ENCODE results near the gene CDKN2A. TPM values are rescaled to one million over a fixed set of nuclear protein-coding genes. Genes with fewer than 3 reads are reported as not detected.

CDKN2A gene
- polyA plus RNA-seq, 1 of the 3 experiments (the other 2 are of a cell fraction), result 41.4 TPM

- CTCF ChIA-PET, result interaction anchor here (1.6 to 5.9 kb wide), 2 partner anchors 12 to 43 kb away, joined by 3 to 60 read pairs; partner anchors contain the start of gene CDKN2B
- Histone ChIP-seq H4K20me1 (ENCODE audit: insufficient read depth) (no peaks in the 10 kb centered on the region), H3K27me3 (ENCODE audit: insufficient read depth) (no peaks in the 10 kb centered on the region), H3K27ac (ENCODE audit: low read depth in 2 of 2, low read length in 1 of 2) (no peak overlapping the region), H3K79me2 (ENCODE audit: insufficient read depth) (no peaks in the 10 kb centered on the region; the same call in 1 of the 2 replicates), H3F3A (replicated peaks; ENCODE audit: insufficient read depth) (peaks cover 11% of the 10 kb centered on the region), H3K4me2 (no peak overlapping the region), H3K36me3 (replicated peaks in 1 of 2; ENCODE audit: control insufficient read depth in 1 of 2, insufficient read depth in 2 of 2, low read length in 1 of 2) (no peaks in the 10 kb centered on the region), H3K9ac (no peak overlapping the region), H3K9me3 (no peaks in the 10 kb centered on the region), H3K4me3 (ENCODE audit: low read depth in 2 of 2, low read length in 1 of 2) (no peak overlapping the region), H2AFZ (ENCODE audit: low read depth) (no peak overlapping the region), H3K4me1 (ENCODE audit: control insufficient read depth in 1 of 2, insufficient read depth in 2 of 2, low read depth in 1 of 2, low read length in 1 of 2) (peaks cover 0 to 6% of the 10 kb centered on the region in 2 experiments; a peak in 2 of 4 replicates), H3K9me2 (no peaks in the 10 kb centered on the region)
- TF ChIP-seq RXRA (IDR thresholded peaks at IDR 0.05; ENCODE audit: borderline replicate concordance, low read depth) (no peak), FOSL2 (IDR thresholded peaks at IDR 0.05; ENCODE audit: borderline replicate concordance, low read depth) (no peak), EP300 (IDR thresholded peaks at IDR 0.05; ENCODE audit: borderline replicate concordance in 1 of 2, low read depth in 1 of 2, low read length in 1 of 2) (no peak), FOXM1 (IDR thresholded peaks at IDR 0.05; ENCODE audit: low read depth) (no peak), USF1 (IDR thresholded peaks at IDR 0.05; ENCODE audit: borderline replicate concordance, low read depth) (no peak), TEAD4 (IDR thresholded peaks at IDR 0.05; ENCODE audit: borderline replicate concordance, insufficient read depth) (no peak), NFIC (IDR thresholded peaks at IDR 0.05; ENCODE audit: borderline replicate concordance) (no peak), MXI1 (IDR thresholded peaks at IDR 0.05; ENCODE audit: low read depth, low read length) (no peak), USF2 (IDR thresholded peaks at IDR 0.05; ENCODE audit: borderline replicate concordance, low read depth, low read length) (no peak), PBX3 (IDR thresholded peaks at IDR 0.05) (no peak), JUND (IDR thresholded peaks at IDR 0.05) (no peak), TCF12 (IDR thresholded peaks at IDR 0.05) (no peak), RAD21 (IDR thresholded peaks at IDR 0.05; ENCODE audit: low read length) (no peak), REST (IDR thresholded peaks at IDR 0.05; ENCODE audit: low read depth, low read length) (no peak), YY1 (IDR thresholded peaks at IDR 0.05; ENCODE audit: low read depth) (no peak), SMC3 (IDR thresholded peaks at IDR 0.05; ENCODE audit: low read depth, low read length) (no peak), IRF3 (IDR thresholded peaks at IDR 0.05; ENCODE audit: low read depth, low read length) (no peak)
- WGBS (ENCODE audit: low lambda C conversion rate), result 95% methylated on average over 5 of the region's 5 CpGs
- no peak for DNase-seq
- POLR2A ChIA-PET, result no interaction called here
Observed at GRCh38 chr9:21996858-21997257, 2.7 kb upstream of the CDKN2A start.

All from SK-N-SH (cell line).